H1 (cell line): Measurements from ENCODE around the gene COL8A1. TPM values are rescaled to one million over a fixed set of nuclear protein-coding genes. Genes with fewer than 3 reads are reported as not detected.

Experiments
- CTCF ChIA-PET: fragments of 300-600 bp; sonication (Branson Sonifier 250); formaldehyde crosslinking; loops from one replicate; lab custom pipeline; 2021; ENCODE audit not compliant: partially characterized antibody; lab: Charles Lee
- POLR2A ChIA-PET: fragments of 300-600 bp; sonication (Branson Sonifier 250); formaldehyde crosslinking; loops from one replicate; lab custom pipeline; 2021; ENCODE audit warnings: inconsistent platforms; ENCODE audit not compliant: partially characterized antibody; lab: Charles Lee
- DNase-seq, 2 experiments: peaks; one replicate each; pipeline versions ENCODE4 v3.0.0 to v3.0.0-alpha.2; 2010 to 2022; ENCODE audit warnings: low spot score in 2 of 2, low read depth in 1 of 2, mixed read lengths in 1 of 2
- FAIRE-seq: peaks from 2 replicates; lab custom pipeline; 2011; peaks lifted over from hg19 to GRCh38; lab: Jason Lieb, UNC
- H2AFZ ChIP-seq: 2 replicates; pipeline ENCODE4 v1.8.1; 2012; ENCODE audit warnings: low read length, inconsistent platforms
- H2AK5ac ChIP-seq: 2 replicates; pipeline ENCODE4 v1.6.1; 2013; ENCODE audit warnings: low read depth, low read length
- H2BK120ac ChIP-seq: replicated peaks from 2 replicates; pipeline ENCODE3; 2013; ENCODE audit warnings: low read depth, low read length, inconsistent platforms
- H2BK12ac ChIP-seq: 2 replicates; pipeline ENCODE4 v1.6.1; 2013; ENCODE audit warnings: low read depth, low read length
- H2BK15ac ChIP-seq: 2 replicates; pipeline ENCODE4 v1.6.1; 2013; ENCODE audit warnings: low read length
- H2BK20ac ChIP-seq: 2 replicates; pipeline ENCODE4 v1.6.1; 2013; ENCODE audit warnings: low read length
- H2BK5ac ChIP-seq: 2 replicates; pipeline ENCODE4 v1.6.1; 2013; ENCODE audit warnings: low read depth, low read length
- H3K14ac ChIP-seq: 2 replicates; pipeline ENCODE4 v1.6.1; 2013; ENCODE audit warnings: inconsistent platforms; ENCODE audit not compliant: insufficient read length
- H3K18ac ChIP-seq: 2 replicates; pipeline ENCODE4 v1.6.1; 2013; ENCODE audit warnings: low read length; ENCODE audit errors: extremely low read depth
- H3K23ac ChIP-seq: 2 replicates; pipeline ENCODE4 v1.6.1; 2013; ENCODE audit warnings: inconsistent platforms; ENCODE audit not compliant: insufficient read length
- H3K23me2 ChIP-seq: 2 replicates; pipeline ENCODE4 v1.6.1; 2013; ENCODE audit warnings: low read depth, low read length
- H3K27ac ChIP-seq: 2 replicates; pipeline ENCODE4 v1.6.1; 2011; ENCODE audit warnings: low read depth, low read length, inconsistent platforms
- H3K27me3 ChIP-seq, 4 experiments: replicated peaks in 1 of 4; 1 replicate in 1 of 4; 2 replicates in 3 of 4; pipeline versions ENCODE4 v1.6.1 to v1.8.1; 2011 to 2013; ENCODE audit warnings: low read length in 3 of 4, mild to moderate bottlenecking in 3 of 4, inconsistent platforms in 2 of 4, mixed read lengths in 2 of 4, moderate library complexity in 1 of 4; ENCODE audit not compliant: control insufficient read depth in 3 of 4, insufficient read depth in 3 of 4; ENCODE audit errors: extremely low read depth in 1 of 4
- H3K36me3 ChIP-seq, 4 experiments: 2 replicates each; pipeline versions ENCODE4 v1.6.1 to v1.8.1; 2011 to 2013; ENCODE audit warnings: mild to moderate bottlenecking in 4 of 4, low read length in 3 of 4, moderate library complexity in 2 of 4, control low read depth in 1 of 4, inconsistent platforms in 1 of 4; ENCODE audit not compliant: insufficient read depth in 4 of 4, control insufficient read depth in 2 of 4
- H3K4ac ChIP-seq: replicated peaks from 2 replicates; pipeline ENCODE3; 2013; ENCODE audit warnings: low read length, low read depth, mixed read lengths, inconsistent platforms; ENCODE audit not compliant: insufficient read length
- H3K4me1 ChIP-seq, 4 experiments: replicated peaks in 1 of 4; 1 replicate in 1 of 4; 2 replicates in 3 of 4; pipeline versions ENCODE4 v1.6.1 to v1.8.1; 2011 to 2013; ENCODE audit warnings: low read length in 3 of 4, inconsistent platforms in 2 of 4, mixed read lengths in 1 of 4; ENCODE audit not compliant: insufficient read depth in 4 of 4, control insufficient read depth in 3 of 4
- H3K4me2 ChIP-seq, 2 experiments: 2 replicates each; pipeline versions ENCODE4 v1.6.1 to v1.8.1; 2011 to 2013; ENCODE audit warnings: low read depth in 2 of 2, low read length in 2 of 2, control low read depth in 1 of 2, inconsistent platforms in 1 of 2, mild to moderate bottlenecking in 1 of 2; ENCODE audit not compliant: insufficient read depth in 1 of 2
- H3K4me3 ChIP-seq, 4 experiments: fragments of 200-600, 300-600 bp in 1 of 4; sonication (generic), shearing (Covaris generic), sonication (Bioruptor Twin) in 1 of 4; 2 replicates each; pipeline versions ENCODE4 v1.5.1 to v1.8.1; 2011 to 2016; ENCODE audit warnings: low read length in 4 of 4, low read depth in 3 of 4, control low read depth in 2 of 4, inconsistent platforms in 2 of 4, mild to moderate bottlenecking in 2 of 4, mixed read lengths in 1 of 4, moderate library complexity in 1 of 4; ENCODE audit not compliant: insufficient read depth in 2 of 4; ENCODE audit errors: extremely low read depth in 1 of 4
- H3K56ac ChIP-seq: replicated peaks from 2 replicates; pipeline ENCODE3; 2013; ENCODE audit warnings: low read depth, mild to moderate bottlenecking, mixed read lengths, low read length, inconsistent platforms; ENCODE audit not compliant: insufficient read length
- H3K79me1 ChIP-seq: 2 replicates; pipeline ENCODE4 v1.6.1; 2013; ENCODE audit warnings: low read depth, low read length, control low read depth
- H3K79me2 ChIP-seq, 2 experiments: 2 replicates each; pipeline versions ENCODE4 v1.6.1 to v1.8.1; 2012 to 2013; ENCODE audit warnings: low read length in 2 of 2, mild to moderate bottlenecking in 2 of 2, inconsistent platforms in 1 of 2; ENCODE audit not compliant: insufficient read depth in 2 of 2, control insufficient read depth in 1 of 2
- H3K9ac ChIP-seq, 4 experiments: replicated peaks in 1 of 4; 1 replicate in 1 of 4; 2 replicates in 3 of 4; pipeline versions ENCODE4 v1.6.1 to v1.8.1; 2011 to 2013; ENCODE audit warnings: low read depth in 3 of 4, low read length in 3 of 4, control low read depth in 2 of 4, mild to moderate bottlenecking in 2 of 4, moderate library complexity in 2 of 4, inconsistent platforms in 1 of 4; ENCODE audit errors: extremely low read depth in 1 of 4
- H3K9me3 ChIP-seq, 2 experiments: 2 replicates each; pipeline versions ENCODE4 v1.6.1 to v1.8.1; 2012 to 2013; ENCODE audit warnings: mild to moderate bottlenecking in 2 of 2, moderate library complexity in 2 of 2, control low read depth in 1 of 2, inconsistent platforms in 1 of 2, low read depth in 1 of 2, low read length in 1 of 2, mixed read lengths in 1 of 2; ENCODE audit not compliant: insufficient read depth in 2 of 2
- H4K20me1 ChIP-seq, 2 experiments: replicated peaks in 1 of 2; 2 replicates each; pipeline versions ENCODE3 to v1.8.1; 2011 to 2013; ENCODE audit warnings: inconsistent platforms in 2 of 2, low read length in 2 of 2, mild to moderate bottlenecking in 1 of 2; ENCODE audit not compliant: insufficient read depth in 2 of 2, control insufficient read depth in 1 of 2
- H4K5ac ChIP-seq: 2 replicates; pipeline ENCODE4 v1.6.1; 2013; ENCODE audit warnings: low read length, low read depth, mixed read lengths, inconsistent platforms; ENCODE audit not compliant: insufficient read length
- H4K8ac ChIP-seq: 2 replicates; pipeline ENCODE4 v1.8.0; 2013; ENCODE audit warnings: mild to moderate bottlenecking, moderate library complexity, low read length, inconsistent platforms; ENCODE audit not compliant: insufficient read depth; ENCODE audit errors: extremely low read depth
- H4K91ac ChIP-seq: replicated peaks from 2 replicates; pipeline ENCODE3; 2013; ENCODE audit warnings: low read length, mixed read lengths, inconsistent platforms; ENCODE audit not compliant: insufficient read length
- BRCA1 ChIP-seq: IDR thresholded peaks from 2 replicates; pipeline ENCODE4 v1.6.1; 2012; ENCODE audit warnings: low read depth, low read length, improper control_type of control experiment
- EP300 ChIP-seq, 2 experiments: IDR thresholded peaks; 1 replicate in 1 of 2; 2 replicates in 1 of 2; pipeline ENCODE4 v1.6.1; 2011 to 2012; ENCODE audit warnings: low read depth in 2 of 2, low read length in 2 of 2, mild to moderate bottlenecking in 2 of 2, borderline replicate concordance in 1 of 2, inconsistent platforms in 1 of 2, moderate library complexity in 1 of 2
- GABPA ChIP-seq: IDR thresholded peaks from 2 replicates; pipeline ENCODE4 v1.6.1; 2011; ENCODE audit warnings: mild to moderate bottlenecking, low read length, moderate library complexity, borderline replicate concordance; ENCODE audit not compliant: insufficient read depth
- KDM1A ChIP-seq: fragments of 200-600, 300-600 bp; sonication (generic); IDR thresholded peaks from 2 replicates; pipeline ENCODE4 v1.7.1; 2016; ENCODE audit warnings: mild to moderate bottlenecking, low read length, borderline replicate concordance
- KDM4A ChIP-seq: IDR thresholded peaks from one replicate; pipeline ENCODE4 v1.7.1; 2012; ENCODE audit warnings: low read depth, mild to moderate bottlenecking, moderate library complexity, low read length, inconsistent platforms; ENCODE audit not compliant: severe bottlenecking
- RFX5 ChIP-seq: IDR thresholded peaks from 2 replicates; pipeline ENCODE4 v1.6.1; 2011; ENCODE audit warnings: low read depth, low read length, improper control_type of control experiment, borderline replicate concordance
- SAP30 ChIP-seq: fragments of 300-600 bp; sonication (generic); IDR thresholded peaks from 2 replicates; pipeline ENCODE4 v1.7.1; 2012; ENCODE audit warnings: low read length, moderate library complexity, mild to moderate bottlenecking, inconsistent platforms; ENCODE audit not compliant: insufficient read depth, insufficient replicate concordance
- TAF7 ChIP-seq: optimal IDR thresholded peaks from 2 replicates; pipeline ENCODE3; 2011; ENCODE audit warnings: low read depth, mild to moderate bottlenecking, inconsistent platforms, low read length, moderate library complexity, borderline replicate concordance
- TCF12 ChIP-seq: IDR thresholded peaks from 2 replicates; pipeline ENCODE4 v1.6.1; 2011; ENCODE audit warnings: low read depth, mild to moderate bottlenecking, low read length
- WGBS, 2 experiments: shearing (Covaris generic) in 1 of 2; methylation state at CpG; one replicate each; pipeline versions ENCODE4 v1.1.6 to v1.1.7; 2013 to 2015; ENCODE audit warnings: low lambda C conversion rate in 2 of 2, mixed read lengths in 2 of 2, inconsistent platforms in 1 of 2, low coverage in 1 of 2, missing lambda C conversion rate in 1 of 2; ENCODE audit not compliant: insufficient replicate concordance in 2 of 2, insufficient coverage in 1 of 2, insufficient read length in 1 of 2; ENCODE audit errors: extremely low coverage in 1 of 2, missing lambda C conversion rate in 1 of 2; 5-methylcytosine and 5-hydroxymethylcytosine counted together
- polyA plus RNA-seq, 7 experiments: library from polyadenylated mRNA; depleted of rRNA in 3 of 7; stranded (reverse) in 5 of 7; unstranded in 2 of 7; fragments of >200 nt in 5 of 7; fragments of 200-250 nt in 2 of 7; gene quantifications; 1 replicate in 5 of 7; 2 replicates in 1 of 7; 4 replicates in 1 of 7; pipeline versions ENCODE4 v1.2.1 to v1.2.3, GENCODE V29; 2011 to 2013; ENCODE audit warnings: missing spikeins in 2 of 7, mixed read lengths in 2 of 7
- total RNA-seq: library from RNA; stranded (reverse); fragmentation: NEBNext Ultra II Directional; extraction: Animal tissue kit (Norgen Biotek cat#: 25700); gene quantifications from 2 replicates; pipeline ENCODE4 v1.2.1, GENCODE V29; 2021

Gene COL8A1
- total and polyA plus RNA-seq, 2 of the 8 experiments (the other 6 are each of a cell fraction or from before 2014, with no cell fraction given) = 0.21 to 1.2 TPM

GRCh38 chr3:99845331-99845730 is 206.9 kb downstream of the COL8A1 start:
- H3K18ac ChIP-seq = no peak overlapping the region
- no peak overlapping the region for H2AK5ac ChIP-seq
- H3K9ac ChIP-seq = no peak overlapping the region
- no peak overlapping the region for H2BK5ac ChIP-seq
- ChIA-PET CTCF (interaction anchor here (1.0 to 1.5 kb wide), 2 partner anchors 14 to 232 kb away, joined by 3 to 4 read pairs; no protein-coding TSS in a partner anchor), POLR2A (interaction anchor here (2.5 kb wide), 1 partner anchor 27 kb away, joined by 5 read pairs; the partner anchor contains the start of gene CMSS1)
- no peak overlapping the region for H2BK15ac ChIP-seq
- WGBS, 2 experiments = 84% methylated on average over 4 of the region's 4 CpGs; no CpG with 5 or more reads in 1 of the 2 experiments
- no peak for FAIRE-seq
- H2AFZ ChIP-seq = no peak overlapping the region
- H4K8ac ChIP-seq = no peak overlapping the region
- peaks cover 0 to 7% (median 2%) of the 10 kb centered on the region in 4 experiments; a peak in 3 of 7 replicates for H3K4me1 ChIP-seq
- peaks cover 0 to 25% of the 10 kb centered on the region in 2 experiments; a peak in 2 of 4 replicates for H3K79me2 ChIP-seq
- no peak overlapping the region for H3K56ac ChIP-seq
- no peak overlapping the region for H2BK120ac ChIP-seq
- no peak overlapping the region for H2BK20ac ChIP-seq
- no peak for DNase-seq
- no peaks in the 10 kb centered on the region for H3K23me2 ChIP-seq
- no peak overlapping the region for H4K5ac ChIP-seq
- H4K91ac ChIP-seq = no peak overlapping the region
- no peak overlapping the region for H3K23ac ChIP-seq
- H3K79me1 ChIP-seq = peaks cover 2% of the 10 kb centered on the region
- no peak overlapping the region for H3K4me3 ChIP-seq
- no peak for TF ChIP-seq KDM1A
- TF ChIP-seq KDM4A = no peak
- no peak for TF ChIP-seq SAP30
- no peak for TF ChIP-seq RFX5
- no peak for TF ChIP-seq TCF12
- TF ChIP-seq GABPA = no peak
- TF ChIP-seq BRCA1 = no peak
- no peak for TF ChIP-seq TAF7
- no peak for TF ChIP-seq EP300 (IDR thresholded peaks at IDR 0.05; ENCODE audit: borderline replicate concordance in 1 of 2, low read depth in 2 of 2, low read length in 2 of 2)
- TF ChIP-seq, all 59 proteins: peak for 0
- Histone ChIP-seq H3K27me3 (no peaks in the 10 kb centered on the region), H3K27ac (no peak overlapping the region), H3K4ac (no peak overlapping the region), H3K36me3 (no peaks in the 10 kb centered on the region), H3K14ac (no peak overlapping the region), H3K9me3 (no peaks in the 10 kb centered on the region), H3K4me2 (no peak overlapping the region), H2BK12ac (no peak overlapping the region), H4K20me1 (peaks cover 0 to 2% of the 10 kb centered on the region in 2 experiments)
